GM21737 (cell line): Measurements from ENCODE around the gene HGS.

ENCODE experiments used
- ATAC-seq: cut with Tn5 transposase; IDR thresholded peaks from one replicate; pipeline ENCODE4 v1.9.1; 2021; ENCODE audit warnings: mild to moderate bottlenecking, moderate library complexity; ENCODE audit not compliant: unreplicated experiment

The HGS gene

DNA sequence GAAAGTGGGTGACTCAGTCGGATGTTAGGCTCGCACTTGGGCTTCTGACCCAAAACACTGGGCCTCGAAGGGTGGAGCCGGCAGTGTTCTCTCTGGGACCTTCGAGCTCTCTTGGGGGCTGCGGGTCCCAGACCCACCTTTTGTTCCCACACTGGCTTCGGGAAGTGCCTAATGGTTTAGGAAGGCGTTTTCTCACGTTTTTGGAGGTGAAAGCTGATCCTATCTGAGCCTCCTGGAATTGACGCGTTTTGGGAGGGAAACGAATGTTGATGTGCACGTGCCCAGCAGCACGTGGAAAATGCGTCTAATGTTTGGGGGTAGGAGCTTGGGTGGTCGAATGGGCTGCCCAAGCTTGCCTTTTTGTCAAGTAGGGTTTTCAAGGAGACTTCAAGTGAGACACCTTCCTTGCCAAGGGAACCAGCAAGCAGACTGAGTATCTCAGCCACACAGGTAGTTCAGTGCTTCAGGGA, 666 bp downstream of the HGS start:
- ATAC-seq: no peak

DNA sequence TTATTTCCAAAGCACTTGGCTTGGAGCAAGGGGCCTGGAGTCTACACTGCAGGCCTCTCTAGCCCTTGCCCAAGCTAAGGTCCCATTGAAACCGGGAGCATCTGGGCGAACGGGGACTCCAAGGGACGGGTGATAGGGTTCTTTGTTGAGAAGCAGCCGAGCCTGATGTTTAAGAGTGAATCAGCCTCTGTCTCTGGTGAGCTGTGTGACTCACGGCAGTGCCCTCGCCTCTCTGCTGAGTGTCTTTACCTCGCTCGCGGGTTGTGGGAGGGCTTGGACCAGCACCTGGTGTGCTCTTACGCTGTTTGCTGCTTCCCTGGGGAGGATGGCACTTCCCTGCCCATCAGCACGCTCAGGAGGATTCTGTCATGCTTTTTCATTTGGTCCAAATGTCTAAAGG, 1.3 kb downstream of the HGS start:
- no peak for ATAC-seq

DNA sequence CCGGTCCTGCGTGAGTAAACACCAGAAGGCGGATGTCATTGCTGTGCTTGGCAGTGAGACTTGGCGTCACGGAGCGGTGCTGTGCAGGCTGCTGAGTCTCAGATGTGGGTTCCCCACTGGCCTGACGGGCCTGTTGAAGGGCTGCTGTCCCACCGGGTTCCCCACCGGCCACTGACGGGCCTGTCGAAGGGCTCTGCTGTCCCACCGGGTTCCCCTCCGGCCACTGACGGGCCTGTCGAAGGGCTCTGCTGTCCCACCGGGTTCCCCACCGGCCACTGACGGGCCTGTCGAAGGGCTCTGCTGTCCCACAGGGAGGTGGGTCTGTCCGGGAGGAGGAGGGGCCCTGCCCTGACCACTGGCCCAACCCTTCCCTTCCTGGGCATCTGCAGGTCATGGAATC, 2.8 kb downstream of the HGS start:
- no peak for ATAC-seq

DNA sequence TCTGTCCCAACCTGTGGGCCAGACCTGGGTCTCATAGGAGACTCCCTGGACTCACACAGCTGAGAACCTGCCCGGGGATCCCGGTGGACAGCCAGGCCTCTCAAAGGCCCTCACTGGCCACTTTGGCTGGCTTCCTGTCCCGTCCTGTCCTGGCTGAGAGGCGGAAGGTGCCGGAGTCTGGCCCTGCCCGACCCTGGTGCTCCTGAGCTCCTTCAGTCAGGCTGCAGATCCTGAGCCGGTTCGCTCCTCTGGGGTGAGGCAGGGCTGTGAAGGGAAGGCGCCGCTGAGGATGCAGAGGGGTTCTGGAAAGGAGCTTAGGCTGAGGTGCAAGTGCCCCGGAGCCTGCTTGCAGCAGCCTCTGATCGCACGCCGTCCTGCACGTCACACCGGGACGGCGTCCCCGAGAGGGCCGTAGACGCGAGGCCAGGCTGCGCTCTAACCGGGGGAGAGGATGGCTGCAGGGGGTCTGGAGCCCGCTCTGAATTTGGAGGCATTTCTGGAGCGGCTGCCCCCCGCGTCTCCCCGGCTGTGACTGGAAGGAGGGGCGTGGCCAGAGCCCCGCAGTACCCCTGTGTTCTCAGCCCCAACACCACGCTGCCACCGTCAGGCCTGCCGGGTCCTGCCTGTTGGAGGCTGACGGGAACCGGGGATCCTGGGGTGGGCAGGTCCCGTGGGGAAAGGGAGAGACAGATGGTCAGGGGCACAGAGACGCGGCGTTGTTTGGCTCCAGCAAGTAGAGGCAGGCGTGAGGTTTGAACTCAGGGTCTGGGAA, 4.1 kb downstream of the HGS start:
- ATAC-seq: no peak

DNA sequence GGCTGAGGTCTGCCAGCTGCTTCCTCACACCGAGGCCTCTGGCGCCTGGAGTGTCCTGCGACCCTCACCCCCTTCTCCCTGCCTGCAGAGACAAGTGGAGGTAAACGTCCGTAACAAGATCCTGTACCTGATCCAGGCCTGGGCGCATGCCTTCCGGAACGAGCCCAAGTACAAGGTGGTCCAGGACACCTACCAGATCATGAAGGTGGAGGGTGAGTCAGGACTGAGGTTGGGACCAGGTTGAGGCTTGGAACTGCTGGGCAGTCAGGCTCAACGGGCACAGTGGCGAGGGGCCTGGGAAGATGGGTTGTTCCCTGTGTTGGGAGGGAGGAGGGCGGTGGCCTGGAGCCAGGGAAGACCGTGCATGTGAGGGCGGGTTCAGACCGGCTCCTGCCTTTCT, 4.8 kb downstream of the HGS start:
- ATAC-seq: no peak

DNA sequence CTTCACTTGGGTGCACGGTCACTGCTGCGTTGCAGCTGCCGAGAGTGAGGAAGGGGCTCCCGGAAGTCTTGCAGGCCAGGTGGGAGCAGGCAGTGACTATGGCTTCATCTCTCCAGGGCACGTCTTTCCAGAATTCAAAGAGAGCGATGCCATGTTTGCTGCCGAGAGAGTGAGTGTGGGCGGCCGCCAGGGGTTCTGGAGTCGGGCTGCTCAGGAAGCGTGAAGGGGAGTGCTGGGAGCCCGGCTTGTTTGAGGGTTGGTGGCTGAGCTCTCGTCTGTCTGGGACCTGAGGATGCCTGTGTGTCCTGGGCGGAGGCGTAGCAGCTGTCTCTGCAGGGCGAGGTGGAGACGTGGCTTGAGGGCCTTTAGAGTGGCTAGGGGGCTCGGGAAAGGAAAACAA, 6.3 kb downstream of the HGS start:
- ATAC-seq: no peak

DNA sequence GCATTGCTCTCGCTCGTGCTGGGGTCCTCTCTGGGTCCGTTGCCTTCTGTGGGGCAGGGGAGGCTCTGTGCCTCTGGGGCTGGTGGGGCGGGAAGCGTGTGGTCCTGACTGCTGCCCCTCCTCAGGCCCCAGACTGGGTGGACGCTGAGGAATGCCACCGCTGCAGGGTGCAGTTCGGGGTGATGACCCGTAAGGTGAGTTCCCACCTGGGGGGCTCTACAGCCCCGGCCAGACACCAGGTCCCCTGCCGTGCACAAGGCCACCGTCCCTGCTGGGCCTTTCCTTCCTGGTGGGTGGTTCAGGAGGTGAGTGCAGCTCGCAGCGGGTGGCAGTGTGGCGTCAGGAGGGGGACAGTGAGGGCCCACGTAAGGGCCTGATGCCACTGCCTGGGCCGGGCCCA, 6.7 kb downstream of the HGS start:
- no peak for ATAC-seq

DNA sequence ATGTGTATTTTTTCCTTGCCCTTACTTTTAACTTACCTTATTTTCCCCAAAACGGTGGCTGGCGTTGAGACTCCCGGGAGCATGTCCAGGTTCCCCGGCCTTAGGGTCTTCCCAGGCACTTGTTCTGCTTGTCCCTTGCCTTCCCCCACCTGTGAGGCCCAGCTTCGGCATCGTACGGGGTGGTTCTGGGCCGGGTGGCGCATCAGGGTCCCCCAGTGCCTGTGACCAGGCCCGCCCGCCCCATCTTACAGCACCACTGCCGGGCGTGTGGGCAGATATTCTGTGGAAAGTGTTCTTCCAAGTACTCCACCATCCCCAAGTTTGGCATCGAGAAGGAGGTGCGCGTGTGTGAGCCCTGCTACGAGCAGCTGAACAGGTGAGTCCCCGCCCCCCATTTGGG, 7.4 kb downstream of the HGS start:
- ATAC-seq: no peak

DNA sequence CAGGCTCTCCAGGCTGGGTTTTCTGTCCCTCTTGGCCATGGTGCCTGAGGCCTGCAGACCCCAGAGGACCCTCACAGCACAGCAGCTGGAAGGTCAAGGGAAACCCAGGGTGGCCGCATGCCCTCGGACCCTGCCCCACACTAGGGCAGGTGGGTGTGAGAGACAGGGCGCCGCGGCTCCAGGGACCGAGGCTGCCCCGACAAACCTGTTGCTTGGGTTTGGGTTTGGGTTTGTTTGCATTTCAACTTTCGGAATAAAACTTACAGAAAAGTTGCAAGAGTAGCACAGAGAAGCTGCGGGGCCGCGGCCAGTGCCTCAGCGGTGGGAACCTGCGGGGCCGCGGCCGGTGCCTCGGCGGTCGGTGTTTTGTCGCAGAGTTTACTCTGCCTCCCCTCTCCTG, 7.8 kb downstream of the HGS start:
- no peak for ATAC-seq

DNA sequence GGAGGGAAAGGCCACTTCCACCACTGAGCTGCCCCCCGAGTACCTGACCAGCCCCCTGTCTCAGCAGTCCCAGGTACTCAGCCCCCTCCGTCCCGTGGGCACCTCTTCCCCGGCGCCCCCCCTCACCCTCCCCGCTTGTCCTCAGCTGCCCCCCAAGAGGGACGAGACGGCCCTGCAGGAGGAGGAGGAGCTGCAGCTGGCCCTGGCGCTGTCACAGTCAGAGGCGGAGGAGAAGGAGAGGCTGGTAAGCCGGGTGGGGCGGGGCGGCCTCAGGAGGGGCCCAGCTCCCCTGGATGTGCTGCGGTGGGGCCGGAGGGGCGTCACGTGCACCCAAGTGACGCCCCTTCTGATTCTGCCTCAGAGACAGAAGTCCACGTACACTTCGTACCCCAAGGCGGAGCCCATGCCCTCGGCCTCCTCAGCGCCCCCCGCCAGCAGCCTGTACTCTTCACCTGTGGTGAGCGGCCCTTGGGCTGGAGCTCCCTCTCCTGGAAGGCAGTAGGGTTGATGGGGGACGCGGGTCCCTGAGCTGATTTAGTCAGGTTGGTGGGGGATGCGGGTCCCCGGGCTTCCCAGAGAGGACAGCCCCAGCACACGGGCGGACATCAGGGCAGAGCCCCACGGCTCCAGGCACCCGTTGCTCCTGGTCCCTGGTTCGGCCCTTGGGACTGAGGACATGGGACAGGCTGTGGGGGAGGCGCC, 9.8 kb downstream of the HGS start:
- ATAC-seq: no peak

DNA sequence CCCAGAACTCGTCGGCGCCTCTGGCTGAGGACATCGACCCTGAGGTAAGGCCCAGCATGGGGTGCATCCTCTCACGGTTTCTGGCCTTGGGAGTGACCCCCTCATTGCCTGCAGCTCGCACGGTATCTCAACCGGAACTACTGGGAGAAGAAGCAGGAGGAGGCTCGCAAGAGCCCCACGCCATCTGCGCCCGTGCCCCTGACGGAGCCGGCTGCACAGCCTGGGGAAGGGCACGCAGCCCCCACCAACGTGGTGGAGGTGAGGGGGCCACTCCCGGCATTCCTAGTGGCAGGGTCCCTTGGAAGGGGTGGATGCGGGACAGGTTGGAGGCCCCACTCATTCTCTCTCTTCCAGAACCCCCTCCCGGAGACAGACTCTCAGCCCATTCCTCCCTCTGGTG, 11.0 kb downstream of the HGS start:
- ATAC-seq: no peak

DNA sequence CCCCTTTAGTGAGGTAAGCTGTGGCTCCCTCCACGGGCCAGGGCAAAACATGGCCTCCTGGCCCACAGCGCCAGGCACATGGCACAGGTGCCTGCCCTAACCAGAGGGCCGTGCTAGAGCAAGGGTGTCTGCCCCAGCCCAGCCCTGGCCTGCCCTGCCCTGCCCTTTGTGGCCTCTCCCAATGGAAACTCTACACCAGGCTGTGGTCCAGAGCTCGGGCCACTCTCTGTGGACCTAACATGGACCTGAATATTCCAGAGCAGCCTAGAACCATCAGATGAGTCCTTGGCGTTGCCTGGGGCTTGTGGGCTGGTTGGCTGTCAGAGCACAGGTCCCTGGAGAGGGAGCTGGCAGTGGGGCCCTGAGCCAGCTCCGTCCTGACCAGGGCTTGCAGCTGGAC, 11.4 kb downstream of the HGS start:
- ATAC-seq: no peak

DNA sequence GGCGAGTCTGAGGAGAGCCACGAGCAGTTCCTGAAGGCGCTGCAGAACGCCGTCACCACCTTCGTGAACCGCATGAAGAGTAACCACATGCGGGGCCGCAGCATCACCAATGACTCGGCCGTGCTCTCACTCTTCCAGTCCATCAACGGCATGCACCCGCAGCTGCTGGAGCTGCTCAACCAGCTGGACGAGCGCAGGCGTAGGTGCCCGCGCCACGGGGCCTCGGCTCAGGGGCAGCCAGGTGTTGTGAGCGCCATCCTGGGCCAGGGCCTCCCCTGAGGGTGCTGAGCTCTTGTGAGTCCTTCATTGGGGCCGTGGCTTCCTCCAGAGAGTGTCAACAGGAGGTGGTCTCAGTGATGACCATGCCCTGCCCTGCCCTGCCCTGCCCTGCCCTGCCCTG, 12.0 kb downstream of the HGS start:
- no peak for ATAC-seq

DNA sequence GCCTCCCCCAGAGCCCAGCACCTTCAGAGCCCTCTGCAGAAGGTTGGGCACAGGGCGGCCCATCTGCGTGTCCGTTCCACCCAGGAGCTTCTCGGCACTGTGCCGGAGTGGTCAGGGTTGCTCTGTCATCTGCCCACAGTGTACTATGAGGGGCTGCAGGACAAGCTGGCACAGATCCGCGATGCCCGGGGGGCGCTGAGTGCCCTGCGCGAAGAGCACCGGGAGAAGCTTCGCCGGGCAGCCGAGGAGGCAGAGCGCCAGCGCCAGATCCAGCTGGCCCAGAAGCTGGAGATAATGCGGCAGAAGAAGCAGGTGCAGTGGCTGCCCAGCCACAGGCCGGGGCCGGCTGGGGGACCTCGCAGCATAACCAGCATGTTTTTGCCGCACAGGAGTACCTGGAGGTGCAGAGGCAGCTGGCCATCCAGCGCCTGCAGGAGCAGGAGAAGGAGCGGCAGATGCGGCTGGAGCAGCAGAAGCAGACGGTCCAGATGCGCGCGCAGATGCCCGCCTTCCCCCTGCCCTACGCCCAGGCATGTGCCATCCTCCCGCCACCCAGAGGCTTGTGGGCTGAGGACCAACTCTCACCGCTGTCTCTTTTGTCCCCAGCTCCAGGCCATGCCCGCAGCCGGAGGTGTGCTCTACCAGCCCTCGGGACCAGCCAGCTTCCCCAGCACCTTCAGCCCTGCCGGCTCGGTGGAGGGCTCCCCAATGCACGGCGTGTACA, 12.6 kb downstream of the HGS start:
- no peak for ATAC-seq

DNA sequence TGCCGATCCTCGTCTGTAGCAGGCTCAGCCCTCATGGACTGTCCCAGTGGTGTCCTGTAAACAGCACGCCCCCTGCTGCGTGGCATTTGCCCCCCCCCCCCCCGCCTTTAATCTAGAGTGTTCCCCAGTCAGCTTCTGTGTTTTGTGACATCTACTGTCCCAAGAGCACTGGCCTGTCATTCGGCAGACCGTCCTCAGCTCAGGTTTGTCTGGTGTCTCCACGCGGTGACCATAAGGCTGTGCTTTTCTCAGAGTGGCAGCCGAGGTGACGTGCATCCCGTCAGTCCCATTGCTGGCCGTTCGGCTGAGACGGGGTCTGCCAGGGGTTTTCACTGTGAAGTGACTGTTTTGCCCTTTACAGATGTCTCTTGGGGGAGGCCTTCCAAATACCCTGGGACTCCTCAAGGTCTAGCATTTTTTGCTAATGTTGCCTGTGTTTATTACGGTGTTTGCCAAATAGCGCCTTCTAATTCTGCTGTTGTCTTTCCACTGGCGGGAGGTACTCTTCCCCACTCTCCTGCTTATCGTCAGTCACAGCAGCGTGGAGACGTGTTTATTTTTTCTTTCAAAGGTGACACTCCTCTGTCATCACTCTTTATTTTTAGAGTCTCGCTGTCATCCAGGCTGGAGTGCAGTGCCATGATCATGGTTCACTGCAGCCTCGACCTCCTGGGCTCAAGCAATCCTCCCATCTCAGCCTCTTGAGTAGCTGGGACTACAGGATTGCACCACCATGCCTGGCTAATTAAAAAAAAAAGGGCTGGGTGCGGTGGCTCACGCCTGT, 13.6 kb downstream of the HGS start:
- no peak for ATAC-seq

DNA sequence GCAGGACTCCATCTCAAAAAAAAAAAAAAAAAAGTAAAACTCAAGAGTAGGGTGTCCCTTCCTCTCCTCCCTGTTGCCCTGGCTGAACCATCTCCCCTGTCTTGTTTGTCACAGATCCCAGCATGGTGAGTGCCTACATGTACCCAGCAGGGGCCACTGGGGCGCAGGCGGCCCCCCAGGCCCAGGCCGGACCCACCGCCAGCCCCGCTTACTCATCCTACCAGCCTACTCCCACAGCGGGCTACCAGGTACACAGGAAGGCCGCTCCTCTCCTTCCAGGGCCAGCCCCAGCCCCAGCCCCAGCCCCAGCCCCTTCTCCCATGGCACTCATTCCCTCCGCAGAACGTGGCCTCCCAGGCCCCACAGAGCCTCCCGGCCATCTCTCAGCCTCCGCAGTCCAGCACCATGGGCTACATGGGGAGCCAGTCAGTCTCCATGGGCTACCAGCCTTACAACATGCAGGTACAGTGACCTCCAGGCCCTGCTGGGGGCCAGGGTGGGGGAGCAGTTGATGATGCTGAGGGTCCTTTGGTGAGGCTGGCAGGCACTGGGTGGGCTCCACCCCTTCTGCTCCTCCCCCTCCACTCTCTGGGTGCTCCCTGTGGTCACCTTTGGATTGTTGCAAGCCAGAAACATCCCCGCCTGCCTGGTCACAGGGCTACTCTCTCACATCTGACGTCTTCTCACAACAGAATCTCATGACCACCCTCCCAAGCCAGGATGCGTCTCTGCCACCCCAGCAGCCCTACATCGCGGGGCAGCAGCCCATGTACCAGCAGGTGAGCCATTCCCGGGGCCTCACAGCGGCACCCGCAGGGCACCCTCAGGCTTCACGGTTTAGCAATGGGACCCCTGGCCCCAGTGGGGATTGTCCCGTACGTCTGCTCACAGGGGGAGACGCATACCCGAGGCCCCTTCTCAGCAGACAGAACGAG, 16.8 kb downstream of the HGS start:
- ATAC-seq: no peak

DNA sequence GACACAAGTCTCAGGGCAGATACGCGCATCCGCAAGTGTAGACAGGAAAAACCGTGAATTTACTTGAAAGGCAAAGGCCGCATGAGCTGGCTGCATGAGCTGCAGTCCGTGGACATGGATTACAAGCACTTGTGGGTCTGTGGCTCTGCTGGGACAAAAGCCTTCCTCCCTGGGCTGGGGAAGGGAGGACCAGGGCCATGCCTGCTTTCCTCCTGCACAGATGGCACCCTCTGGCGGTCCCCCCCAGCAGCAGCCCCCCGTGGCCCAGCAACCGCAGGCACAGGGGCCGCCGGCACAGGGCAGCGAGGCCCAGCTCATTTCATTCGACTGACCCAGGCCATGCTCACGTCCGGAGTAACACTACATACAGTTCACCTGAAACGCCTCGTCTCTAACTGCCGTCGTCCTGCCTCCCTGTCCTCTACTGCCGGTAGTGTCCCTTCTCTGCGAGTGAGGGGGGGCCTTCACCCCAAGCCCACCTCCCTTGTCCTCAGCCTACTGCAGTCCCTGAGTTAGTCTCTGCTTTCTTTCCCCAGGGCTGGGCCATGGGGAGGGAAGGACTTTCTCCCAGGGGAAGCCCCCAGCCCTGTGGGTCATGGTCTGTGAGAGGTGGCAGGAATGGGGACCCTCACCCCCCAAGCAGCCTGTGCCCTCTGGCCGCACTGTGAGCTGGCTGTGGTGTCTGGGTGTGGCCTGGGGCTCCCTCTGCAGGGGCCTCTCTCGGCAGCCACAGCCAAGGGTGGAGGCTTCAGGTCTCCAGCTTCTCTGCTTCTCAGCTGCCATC, 17.7 kb downstream of the HGS start:
- ATAC-seq: no peak

DNA sequence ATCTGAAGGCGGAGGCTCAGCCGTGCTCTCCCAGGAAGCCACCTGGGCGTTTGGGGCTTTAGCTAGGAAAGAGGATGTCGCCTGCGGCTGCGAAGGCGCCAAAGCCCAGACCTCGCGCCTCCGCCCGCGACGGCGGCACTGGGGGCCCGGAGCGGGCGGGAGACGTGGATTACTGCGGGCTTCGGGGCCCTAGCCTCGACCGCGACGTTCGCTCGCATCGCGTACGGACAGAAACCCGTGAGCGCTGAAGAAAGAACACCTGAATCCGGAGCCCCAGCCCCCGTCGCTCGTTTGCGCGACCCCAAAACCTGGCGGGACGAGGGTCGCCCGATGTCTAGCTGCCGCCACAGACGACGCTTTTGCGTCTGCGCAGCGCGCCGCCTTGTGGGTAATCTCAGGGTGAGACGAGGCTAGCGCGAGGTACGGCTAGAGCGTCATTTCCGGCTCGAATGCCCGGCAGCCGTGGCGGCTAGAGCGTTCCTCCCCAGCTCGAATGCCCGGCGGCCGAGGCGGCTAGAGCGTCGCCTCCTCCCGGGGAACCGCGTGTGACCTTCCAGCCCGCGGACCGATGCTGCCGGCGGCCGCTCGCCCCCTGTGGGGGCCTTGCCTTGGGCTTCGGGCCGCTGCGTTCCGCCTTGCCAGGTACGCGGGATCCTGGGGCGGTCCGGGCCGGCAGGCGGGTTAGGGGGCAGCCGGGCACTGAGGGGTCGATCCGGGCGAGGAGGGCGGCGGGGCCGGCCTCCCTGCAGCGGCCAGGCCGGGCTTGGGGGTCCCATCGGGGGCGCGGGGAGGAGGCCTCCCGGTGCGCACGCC, 19.3 kb downstream of the HGS start, which contains the start of gene MRPL12:
TSS of gene MRPL12 (plus strand) at position 434 of the 813 bp plus-strand sequence. CDS start at position 569, 135 bp downstream.
- peak; percentile 70 for ATAC-seq
